ENCODE results near the gene ZC3H4. TPM values are rescaled to one million over a fixed set of nuclear protein-coding genes. Genes with fewer than 3 reads are reported as not detected.
"Not testable (repeated sequence)": the region's sequence is repeated elsewhere in the genome, so short reads cannot be mapped to it uniquely, and the experiment has no call there.

Gene ZC3H4
- total RNA-seq, 8 experiments from 2014 or later, result 10.9 to 54.5 (median 22.8) TPM

DNA sequence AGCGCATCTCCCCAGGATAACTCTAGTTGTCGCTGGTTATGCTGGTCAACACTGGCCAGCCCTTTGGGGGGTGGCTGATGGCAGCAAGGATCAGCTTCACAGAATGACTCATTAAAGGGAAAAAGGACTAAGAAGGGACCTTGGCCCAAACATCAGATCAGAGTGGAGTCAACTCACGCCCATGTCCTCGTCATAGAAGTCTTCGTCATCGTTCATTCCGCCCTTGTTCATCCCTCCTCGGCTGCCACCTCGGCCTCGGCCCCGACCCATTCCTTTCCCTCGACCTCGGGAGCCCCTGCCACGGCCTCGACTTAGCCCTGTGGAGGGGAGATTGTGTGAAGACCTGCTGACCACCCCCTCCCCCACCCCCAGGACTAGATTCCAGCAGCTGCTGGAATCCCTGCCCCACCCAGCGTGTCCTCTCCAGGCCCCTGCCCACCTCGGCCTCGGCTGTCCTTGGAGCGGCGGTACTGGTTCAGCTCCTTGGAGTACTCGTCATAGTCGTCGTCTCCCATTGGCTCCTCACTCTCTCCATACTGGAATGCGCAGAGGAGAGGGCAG, 28.6 kb downstream of the ZC3H4 start:
- no peak overlapping the region for H3K4me3 ChIP-seq
- H3K4me1 ChIP-seq (replicated peaks in 1 of 2), result no peaks in the 10 kb centered on the region
- WGBS, 10 experiments, result 88 to 100% (median 100%) methylated on average over 2 to 6 of the region's 24 CpGs; no CpG with 5 or more reads in 7 of the 10 experiments
- no peak for ATAC-seq (replicated peaks in 6 of 8)
- H3K27ac ChIP-seq, result no peak overlapping the region
- in situ Hi-C loops (cut with MboI; ENCODE audit: low pct_unique_long_range_greater_than_20kb in 2 of 9, low sequenced_read_pairs in 9 of 9, unreplicated experiment in 9 of 9), result no loop called here

DNA sequence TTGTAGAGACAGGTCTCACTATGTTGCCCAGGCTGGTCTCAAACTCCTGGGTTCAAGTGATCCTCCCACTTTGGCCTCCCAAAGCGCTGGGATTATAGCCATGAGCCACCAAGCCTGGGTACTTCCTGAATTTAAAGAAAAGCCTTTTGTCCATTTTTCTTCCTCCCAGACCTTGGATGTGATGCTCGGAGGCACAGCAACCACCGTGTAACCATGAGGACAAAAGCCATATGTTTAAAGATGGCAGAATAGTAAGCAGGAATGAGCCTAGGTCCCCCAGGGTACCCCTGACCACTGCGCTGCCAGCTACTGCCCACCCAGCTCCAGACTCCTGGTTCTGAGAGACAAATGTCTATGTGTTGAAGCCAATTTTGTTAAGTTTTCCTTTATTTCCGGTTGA, 31.1 kb downstream of the ZC3H4 start:
- Histone ChIP-seq H3K27ac (no peak overlapping the region), H3K4me1 (replicated peaks in 1 of 2) (no peaks in the 10 kb centered on the region), H3K4me3 (no peak overlapping the region)
- 89 to 100% (median 99%) methylated on average over 1 to 5 of the region's 5 CpGs; no CpG with 5 or more reads in 2 of the 10 experiments for WGBS, 10 experiments
- no peak for ATAC-seq (replicated peaks in 6 of 8)
- in situ Hi-C loops (cut with MboI; ENCODE audit: low pct_unique_long_range_greater_than_20kb in 2 of 9, low sequenced_read_pairs in 9 of 9, unreplicated experiment in 9 of 9), result no loop called here

DNA sequence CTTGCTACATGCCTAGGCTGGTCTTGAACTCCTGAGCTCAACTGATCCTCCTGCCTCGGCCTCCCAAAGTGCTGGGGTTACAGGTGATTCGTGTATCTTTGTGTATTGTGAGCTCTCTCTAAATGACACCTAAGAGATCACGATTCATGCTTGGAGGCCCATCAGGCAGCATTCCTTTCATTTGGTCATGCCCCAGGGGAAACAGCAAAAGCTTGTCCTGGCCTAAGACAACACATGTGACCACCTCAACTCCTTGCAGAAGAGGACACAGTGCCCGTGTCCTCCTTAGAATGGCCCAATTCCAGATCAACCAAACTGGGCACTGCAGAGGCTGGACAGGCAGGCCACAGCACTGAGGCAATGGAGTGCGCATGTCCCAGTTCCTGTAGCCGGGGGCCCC, 32.5 kb downstream of the ZC3H4 start:
- Histone ChIP-seq H3K4me3 (no peak overlapping the region), H3K4me1 (replicated peaks in 1 of 2) (no peaks in the 10 kb centered on the region), H3K27ac (no peak overlapping the region)
- no peak for ATAC-seq (replicated peaks in 6 of 8)
- in situ Hi-C loops (cut with MboI; ENCODE audit: low pct_unique_long_range_greater_than_20kb in 2 of 9, low sequenced_read_pairs in 9 of 9, unreplicated experiment in 9 of 9), result no loop called here
- 48 to 100% (median 86%) methylated on average over 1 to 4 of the region's 6 CpGs; no CpG with 5 or more reads in 3 of the 10 experiments for WGBS, 10 experiments

DNA sequence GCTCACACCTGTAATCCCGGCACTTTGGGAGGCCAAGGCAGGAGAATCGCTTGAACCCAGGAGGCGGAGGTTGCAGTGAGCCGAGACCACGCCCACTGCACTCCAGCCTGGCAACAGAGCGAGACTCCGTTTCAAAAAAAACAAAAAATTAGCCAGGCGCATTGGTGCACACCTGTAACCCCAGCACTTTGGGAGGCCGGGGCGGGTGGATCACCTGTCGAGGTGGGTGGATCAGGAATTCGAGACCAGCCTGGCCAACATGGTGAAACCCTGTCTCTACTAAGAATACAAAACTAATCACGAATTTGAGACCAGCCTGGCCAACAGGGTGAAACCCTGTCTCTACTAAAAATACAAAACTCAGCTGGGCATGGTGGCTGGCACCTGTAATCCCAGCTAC, 35.2 kb downstream of the ZC3H4 start:
- WGBS, 10 experiments, result 95 to 99% (median 97%) methylated on average over 5 to 10 of the region's 13 CpGs; no CpG with 5 or more reads in 4 of the 10 experiments
- not testable (repeated sequence) for H3K4me3 ChIP-seq; H3K27ac ChIP-seq; ATAC-seq (replicated peaks in 6 of 8); H3K4me1 ChIP-seq (replicated peaks in 1 of 2)
- in situ Hi-C loops (cut with MboI; ENCODE audit: low pct_unique_long_range_greater_than_20kb in 2 of 9, low sequenced_read_pairs in 9 of 9, unreplicated experiment in 9 of 9), result loop anchor here in 1 of 9 experiments (10.0 kb wide), 1 partner anchor 46 kb away; no protein-coding TSS in a partner anchor

DNA sequence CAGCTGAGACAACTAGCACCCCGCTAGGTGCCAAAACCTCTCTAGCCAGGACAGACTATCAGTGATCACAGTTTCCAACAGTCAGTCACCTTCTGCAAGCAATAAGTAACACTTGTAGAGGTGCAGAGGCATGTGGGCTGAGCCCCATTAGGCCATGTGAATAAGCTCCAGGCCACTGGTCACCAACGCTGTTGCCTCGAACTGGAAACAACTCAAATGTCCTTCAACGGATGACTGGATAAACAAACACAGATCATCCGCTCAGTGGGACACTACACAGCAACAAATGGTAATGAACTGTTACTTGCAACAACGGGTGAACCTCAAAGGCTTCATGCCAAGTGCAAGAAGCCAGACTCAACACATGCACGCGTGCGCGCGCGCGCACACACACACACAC, 37.6 kb downstream of the ZC3H4 start:
- in situ Hi-C loops (cut with MboI; ENCODE audit: low pct_unique_long_range_greater_than_20kb in 2 of 9, low sequenced_read_pairs in 9 of 9, unreplicated experiment in 9 of 9), result loop anchor here in 1 of 9 experiments (10.0 kb wide), 1 partner anchor 49 kb away; no protein-coding TSS in a partner anchor
- H3K4me3 ChIP-seq, result no peak overlapping the region
- H3K27ac ChIP-seq, result no peak overlapping the region
- WGBS, 10 experiments, result 40 to 100% (median 78%) methylated on average over 1 to 12 of the region's 13 CpGs; no CpG with 5 or more reads in 2 of the 10 experiments
- H3K4me1 ChIP-seq (replicated peaks in 1 of 2), result no peaks in the 10 kb centered on the region
- ATAC-seq (replicated peaks in 6 of 8), result peak in 3 of 8 experiments; percentile 43 to 46 (median 44)

DNA sequence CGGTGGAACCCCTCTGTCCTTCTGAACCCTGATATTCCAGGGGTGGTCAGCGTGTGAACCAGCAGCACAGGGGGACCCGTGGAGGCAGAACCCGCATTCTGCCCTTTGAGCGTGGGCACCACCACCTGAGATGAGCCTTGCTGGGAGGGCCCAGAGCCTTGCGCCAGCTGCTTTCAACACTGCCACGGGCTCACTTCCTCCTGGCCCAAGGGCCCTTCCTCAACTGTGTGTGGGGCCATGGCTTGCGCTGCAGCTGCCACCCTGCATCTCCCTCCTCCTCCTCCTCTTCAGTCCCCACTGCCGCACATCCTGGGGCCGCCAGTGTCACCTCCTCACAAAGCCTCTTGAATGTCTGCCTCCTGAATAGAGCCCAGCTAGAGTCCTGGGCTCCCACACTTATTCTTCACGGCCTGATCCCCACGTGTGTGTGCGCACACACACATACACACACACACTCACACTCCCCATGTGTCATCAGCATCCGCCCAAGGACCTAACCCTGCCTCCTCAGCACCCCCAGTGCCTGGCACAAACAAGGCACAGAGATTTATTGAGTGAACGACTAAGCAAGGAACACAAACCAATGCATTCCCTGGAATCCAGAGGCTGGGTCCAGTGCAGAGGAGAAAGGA, 38.3 kb downstream of the ZC3H4 start:
- in situ Hi-C loops (cut with MboI; ENCODE audit: low pct_unique_long_range_greater_than_20kb in 2 of 9, low sequenced_read_pairs in 9 of 9, unreplicated experiment in 9 of 9), result loop anchor here in 1 of 9 experiments (10.0 kb wide), 1 partner anchor 50 kb away; no protein-coding TSS in a partner anchor
- peak in 2 of 8 experiments; percentile 5 to 6 for ATAC-seq (replicated peaks in 6 of 8)

DNA sequence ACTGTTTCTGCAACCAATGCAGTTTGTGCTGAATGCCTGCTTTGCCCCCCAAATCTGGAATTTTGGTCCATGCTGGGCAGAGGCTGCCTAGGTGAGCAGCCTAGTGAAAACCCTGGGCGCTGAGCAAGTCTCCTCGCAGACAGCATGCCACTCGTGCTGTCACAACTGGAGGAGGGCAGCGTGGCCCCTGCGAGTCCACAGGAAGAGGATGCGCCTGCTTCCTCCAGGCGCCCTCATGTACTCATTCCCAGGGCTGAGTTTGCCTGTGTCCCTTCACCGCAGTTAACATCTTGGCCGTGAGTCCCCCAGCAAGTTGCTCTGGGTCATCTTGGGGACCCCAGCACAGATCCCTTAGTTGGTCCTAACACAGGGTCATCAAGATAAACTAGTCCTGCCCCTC, 39.0 kb downstream of the ZC3H4 start:
- in situ Hi-C loops (cut with MboI; ENCODE audit: low pct_unique_long_range_greater_than_20kb in 2 of 9, low sequenced_read_pairs in 9 of 9, unreplicated experiment in 9 of 9), result loop anchor here in 1 of 9 experiments (10.0 kb wide), 1 partner anchor 50 kb away; no protein-coding TSS in a partner anchor
- no peaks in the 10 kb centered on the region for H3K4me1 ChIP-seq (replicated peaks in 1 of 2)
- H3K27ac ChIP-seq, result no peak overlapping the region
- WGBS, 10 experiments, result 82 to 100% (median 100%) methylated on average over 1 to 6 of the region's 9 CpGs; no CpG with 5 or more reads in 4 of the 10 experiments
- ATAC-seq (replicated peaks in 6 of 8), result no peak
- H3K4me3 ChIP-seq, result no peak overlapping the region

More for the DNA sequence above, 38.3 kb downstream of the ZC3H4 start:
- Histone ChIP-seq H3K4me3 (no peak overlapping the region), H3K4me1 (replicated peaks in 1 of 2) (no peaks in the 10 kb centered on the region), H3K27ac (no peak overlapping the region)
- 37 to 100% (median 93%) methylated on average over 1 to 7 of the region's 15 CpGs; no CpG with 5 or more reads in 2 of the 10 experiments for WGBS, 10 experiments

DNA sequence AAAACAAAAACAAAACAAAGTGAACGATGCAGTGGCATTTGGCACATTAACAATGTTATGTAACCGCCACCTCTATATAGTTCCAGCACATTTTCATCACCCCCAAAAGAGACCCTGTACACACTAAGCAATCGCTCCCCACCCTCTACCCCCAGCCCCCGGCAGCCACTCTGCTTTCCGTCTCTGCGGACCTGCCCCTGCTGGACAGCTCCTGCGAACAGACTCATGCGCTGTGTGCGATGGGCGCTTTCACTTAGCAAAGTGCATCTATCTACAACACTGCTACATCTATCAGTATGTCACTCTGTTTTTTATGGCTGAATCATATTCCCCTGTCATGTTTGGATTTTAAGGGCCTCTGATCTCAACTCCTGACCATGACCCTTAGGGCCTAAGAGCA, 40.0 kb downstream of the ZC3H4 start:
- no peak overlapping the region for H3K27ac ChIP-seq
- WGBS, 10 experiments, result 60 to 100% (median 83%) methylated on average over 1 to 4 of the region's 10 CpGs; no CpG with 5 or more reads in 6 of the 10 experiments
- no peak overlapping the region for H3K4me3 ChIP-seq
- ATAC-seq (replicated peaks in 6 of 8), result no peak
- no peaks in the 10 kb centered on the region for H3K4me1 ChIP-seq (replicated peaks in 1 of 2)
- in situ Hi-C loops (cut with MboI; ENCODE audit: low pct_unique_long_range_greater_than_20kb in 2 of 9, low sequenced_read_pairs in 9 of 9, unreplicated experiment in 9 of 9), result loop anchor here in 1 of 9 experiments (10.0 kb wide), 1 partner anchor 51 kb away; no protein-coding TSS in a partner anchor

DNA sequence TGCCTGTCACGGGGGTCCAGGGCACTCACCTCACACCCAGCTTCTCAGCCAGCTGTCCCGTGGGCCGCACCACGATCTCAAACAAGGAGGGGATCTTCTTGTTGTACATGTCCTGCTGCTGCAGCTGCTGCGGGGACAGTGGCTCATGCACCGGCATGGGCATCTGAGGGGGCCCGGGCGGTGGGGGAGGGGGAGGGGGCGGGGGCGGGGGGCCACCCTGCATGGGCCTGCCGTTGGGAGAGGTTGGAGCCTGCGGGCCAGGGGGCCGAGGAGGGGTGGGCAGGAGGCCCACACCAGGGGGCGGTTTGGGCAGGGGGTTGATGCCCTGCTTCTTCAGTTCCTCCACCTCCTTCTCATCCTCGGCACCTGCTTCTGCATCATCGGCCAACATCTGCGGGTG, 41.3 kb downstream of the ZC3H4 start:
- no peak for ATAC-seq (replicated peaks in 6 of 8)
- WGBS, 10 experiments, result 83 to 100% methylated on average over 3 of the region's 17 CpGs; no CpG with 5 or more reads in 8 of the 10 experiments
- Histone ChIP-seq H3K4me3 (no peak overlapping the region), H3K4me1 (replicated peaks in 1 of 2) (no peaks in the 10 kb centered on the region), H3K27ac (no peak overlapping the region)
- in situ Hi-C loops (cut with MboI; ENCODE audit: low pct_unique_long_range_greater_than_20kb in 2 of 9, low sequenced_read_pairs in 9 of 9, unreplicated experiment in 9 of 9), result loop anchor here in 1 of 9 experiments (10.0 kb wide), 1 partner anchor 52 kb away; no protein-coding TSS in a partner anchor

DNA sequence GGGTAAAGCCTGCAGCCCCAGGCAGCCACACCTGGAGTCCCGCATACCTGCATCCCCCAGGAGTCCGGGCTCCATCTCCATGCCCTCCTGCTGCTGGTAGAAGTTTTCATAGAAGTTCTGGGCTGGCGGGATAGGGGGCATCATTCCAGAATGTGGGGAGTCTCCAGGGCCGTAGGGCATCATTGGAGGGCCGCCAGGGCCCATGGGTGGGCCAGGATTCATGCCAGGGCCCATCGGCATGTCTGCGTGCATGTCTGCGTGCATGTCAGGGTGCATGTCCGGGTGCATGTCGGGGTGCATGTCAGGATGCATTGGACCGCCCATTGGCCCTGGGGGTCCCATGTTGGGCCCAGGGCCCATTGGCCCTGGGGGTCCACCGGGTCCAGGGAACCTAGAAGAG, 41.8 kb downstream of the ZC3H4 start:
- Histone ChIP-seq H3K4me3 (no peak overlapping the region), H3K27ac (no peak overlapping the region), H3K4me1 (replicated peaks in 1 of 2) (no peaks in the 10 kb centered on the region)
- WGBS, 10 experiments, result 70 to 100% (median 91%) methylated on average over 2 to 6 of the region's 12 CpGs; no CpG with 5 or more reads in 7 of the 10 experiments
- in situ Hi-C loops (cut with MboI; ENCODE audit: low pct_unique_long_range_greater_than_20kb in 2 of 9, low sequenced_read_pairs in 9 of 9, unreplicated experiment in 9 of 9), result loop anchor here in 1 of 9 experiments (10.0 kb wide), 1 partner anchor 53 kb away; no protein-coding TSS in a partner anchor
- ATAC-seq (replicated peaks in 6 of 8), result no peak

DNA sequence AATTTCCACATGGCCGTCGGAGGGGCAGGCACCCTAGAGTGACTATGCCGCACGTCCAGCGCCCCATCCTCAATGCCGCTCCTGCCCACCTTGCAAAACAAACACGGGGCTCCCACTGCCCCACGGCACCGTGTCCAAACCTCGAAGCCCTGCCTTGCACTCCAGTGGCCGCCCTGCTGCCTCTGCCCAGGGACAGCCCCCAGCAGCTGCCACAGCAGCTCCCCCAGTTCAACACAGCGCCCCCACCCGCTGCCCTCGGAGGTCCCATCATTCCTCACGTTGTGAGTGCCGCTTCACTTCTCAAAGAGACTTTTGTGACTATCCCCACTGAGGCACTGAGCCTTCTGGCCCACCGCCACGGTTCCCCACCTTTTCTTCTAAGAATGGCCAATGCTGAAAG, 42.8 kb downstream of the ZC3H4 start:
- H3K4me1 ChIP-seq (replicated peaks in 1 of 2), result no peaks in the 10 kb centered on the region
- ATAC-seq (replicated peaks in 6 of 8), result no peak
- H3K27ac ChIP-seq, result no peak overlapping the region
- H3K4me3 ChIP-seq, result no peak overlapping the region
- in situ Hi-C loops (cut with MboI; ENCODE audit: low pct_unique_long_range_greater_than_20kb in 2 of 9, low sequenced_read_pairs in 9 of 9, unreplicated experiment in 9 of 9), result loop anchor here in 1 of 9 experiments (10.0 kb wide), 1 partner anchor 54 kb away; no protein-coding TSS in a partner anchor
- WGBS, 10 experiments, result 20 to 100% (median 94%) methylated on average over 1 to 9 of the region's 18 CpGs; no CpG with 5 or more reads in 5 of the 10 experiments

DNA sequence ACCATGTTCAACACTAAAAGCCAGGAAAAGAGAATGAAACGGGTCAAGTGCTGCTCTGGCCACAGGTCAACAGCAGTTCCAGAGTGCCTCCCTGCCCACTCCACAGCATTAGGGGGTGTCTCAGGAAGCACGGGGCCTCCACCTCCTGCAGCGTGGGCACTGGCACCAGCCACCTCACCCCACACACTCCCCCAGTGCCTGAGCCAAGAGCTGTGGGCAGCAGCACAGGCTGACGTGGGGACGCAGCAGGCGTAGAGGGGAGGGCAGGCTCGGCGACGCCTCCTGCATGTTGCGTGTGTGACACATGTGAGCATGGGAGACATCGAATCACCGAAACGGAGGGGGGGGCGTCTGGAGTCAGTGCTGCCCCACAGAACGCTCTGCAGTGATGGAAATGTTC, 43.8 kb downstream of the ZC3H4 start:
- in situ Hi-C loops (cut with MboI; ENCODE audit: low pct_unique_long_range_greater_than_20kb in 2 of 9, low sequenced_read_pairs in 9 of 9, unreplicated experiment in 9 of 9), result loop anchor here in 1 of 9 experiments (10.0 kb wide), 1 partner anchor 55 kb away; no protein-coding TSS in a partner anchor
- Histone ChIP-seq H3K4me3 (no peak overlapping the region), H3K4me1 (replicated peaks in 1 of 2) (no peaks in the 10 kb centered on the region), H3K27ac (no peak overlapping the region)
- no peak for ATAC-seq (replicated peaks in 6 of 8)
- WGBS, 10 experiments, result 70 to 84% (median 81%) methylated on average over 2 to 11 of the region's 15 CpGs; no CpG with 5 or more reads in 6 of the 10 experiments

DNA sequence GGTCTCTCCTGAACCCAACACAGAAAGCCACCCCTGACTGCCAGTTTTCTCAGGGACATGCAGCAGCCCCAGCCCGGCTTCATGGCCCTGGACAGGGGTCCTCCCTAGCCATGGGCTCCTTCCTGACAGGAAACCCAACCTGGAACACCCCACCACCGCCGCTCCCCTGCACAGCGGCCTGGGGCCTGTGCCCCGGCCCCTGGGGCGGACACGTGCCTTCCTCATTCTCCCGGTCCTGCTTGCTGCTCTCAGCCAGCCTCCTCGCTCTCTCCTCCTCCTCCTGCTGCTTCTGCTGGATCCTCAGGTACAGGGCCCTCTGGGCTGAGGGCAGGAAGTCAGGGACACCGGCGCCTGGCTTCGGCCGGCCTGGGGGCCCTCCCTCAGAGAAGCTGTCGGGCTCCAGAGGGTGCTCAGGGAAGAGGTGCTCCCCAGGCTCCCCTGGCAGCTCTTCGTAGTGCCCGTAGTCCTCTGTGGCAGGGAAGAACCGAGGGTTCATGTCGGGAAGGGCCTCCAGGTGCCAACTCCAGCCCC, 44.6 kb downstream of the ZC3H4 start:
- in situ Hi-C loops (cut with MboI; ENCODE audit: low pct_unique_long_range_greater_than_20kb in 2 of 9, low sequenced_read_pairs in 9 of 9, unreplicated experiment in 9 of 9), result no loop called here
- no peak for ATAC-seq (replicated peaks in 6 of 8)
- no peak overlapping the region for H3K27ac ChIP-seq
- no peaks in the 10 kb centered on the region for H3K4me1 ChIP-seq (replicated peaks in 1 of 2)
- H3K4me3 ChIP-seq, result no peak overlapping the region
- WGBS, 10 experiments, result 96 to 100% methylated on average over 1 to 3 of the region's 18 CpGs; no CpG with 5 or more reads in 8 of the 10 experiments

Measured in motor neuron (in vitro differentiated cells).